NT2/D1 (cell line): ENCODE results near the gene MYB.

Experiments
- DNase-seq: peaks from one replicate; pipeline ENCODE4 v3.0.0-alpha.2; 2011; ENCODE audit warnings: low read depth, low spot score
- H3K27me3 ChIP-seq: 2 replicates; pipeline ENCODE4 v1.6.0; 2011; ENCODE audit warnings: mild to moderate bottlenecking; ENCODE audit not compliant: insufficient read length, insufficient read depth
- H3K36me3 ChIP-seq: 2 replicates; pipeline ENCODE4 v1.6.1; 2011; ENCODE audit warnings: mild to moderate bottlenecking, low read length, mixed read lengths; ENCODE audit not compliant: insufficient read depth, insufficient read length
- H3K4me1 ChIP-seq: 2 replicates; pipeline ENCODE4 v1.5.1; 2011; ENCODE audit not compliant: insufficient read depth, insufficient read length
- H3K4me3 ChIP-seq: 2 replicates; pipeline ENCODE4 v1.5.1; 2011; ENCODE audit warnings: low read depth; ENCODE audit not compliant: insufficient read length
- H3K9ac ChIP-seq: 2 replicates; pipeline ENCODE4 v1.6.0; 2011; ENCODE audit warnings: low read depth; ENCODE audit not compliant: insufficient read length
- H3K9me3 ChIP-seq: 2 replicates; pipeline ENCODE4 v1.5.1; 2011; ENCODE audit warnings: mild to moderate bottlenecking, low read length; ENCODE audit not compliant: insufficient read depth
- SUZ12 ChIP-seq: IDR thresholded peaks from 2 replicates; pipeline ENCODE4 v1.6.1; 2011; ENCODE audit not compliant: insufficient read length, insufficient read depth; ENCODE audit errors: extremely low read depth
- YY1 ChIP-seq: IDR thresholded peaks from 2 replicates; pipeline ENCODE4 v1.6.1; 2011; ENCODE audit not compliant: insufficient read length, insufficient read depth
- ZNF274 ChIP-seq: IDR thresholded peaks from 2 replicates; pipeline ENCODE4 v1.6.1; 2011; ENCODE audit warnings: mild to moderate bottlenecking, low read depth, low read length

The MYB gene

DNA sequence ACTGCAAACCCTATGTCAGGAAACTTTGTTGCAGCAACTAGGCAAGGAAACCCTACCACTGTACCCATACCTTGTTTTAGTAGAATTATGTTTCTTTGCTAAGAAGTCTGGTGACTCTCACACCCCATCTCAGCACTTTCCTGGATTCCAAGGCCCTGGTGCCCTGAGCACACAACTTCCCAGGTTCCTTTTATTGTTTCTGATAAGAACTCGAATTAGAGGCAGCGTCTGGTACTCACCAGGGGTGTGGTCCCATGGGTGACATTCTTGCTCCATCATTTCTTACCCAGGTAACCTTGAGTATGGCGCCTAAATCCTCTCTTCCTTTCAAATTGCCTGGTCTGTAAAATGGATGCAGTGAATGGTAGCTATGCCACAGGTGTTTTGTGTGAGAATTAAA is 34.1 kb downstream of the MYB start:
- Histone ChIP-seq H3K27me3 (no peaks in the 10 kb centered on the region), H3K9ac (no peak overlapping the region), H3K4me3 (no peak overlapping the region), H3K9me3 (no peaks in the 10 kb centered on the region), H3K36me3 (no peaks in the 10 kb centered on the region), H3K4me1 (no peaks in the 10 kb centered on the region)
- TF ChIP-seq ZNF274 (no peak), YY1 (no peak), SUZ12 (no peak)
- DNase-seq = no peak

DNA sequence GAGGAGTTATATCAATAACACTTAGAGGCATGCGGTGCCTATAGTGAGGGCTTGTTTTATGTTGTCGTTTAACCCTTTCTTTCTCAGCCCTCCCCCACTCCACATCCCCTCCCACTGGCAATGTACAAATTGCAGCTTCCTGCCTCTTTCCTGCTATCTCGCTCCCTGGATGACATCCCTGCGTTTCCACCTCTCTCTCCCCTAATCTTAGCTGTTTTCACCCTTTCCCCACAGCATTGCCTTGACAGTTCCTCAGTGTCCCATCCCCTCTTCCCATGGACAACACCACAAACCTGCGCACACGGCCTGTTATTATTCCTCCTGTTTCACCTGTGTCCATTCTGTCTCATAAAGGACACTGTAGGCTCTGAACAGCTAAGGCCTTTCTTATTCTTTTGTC is 34.5 kb downstream of the MYB start:
- no peaks in the 10 kb centered on the region for H3K36me3 ChIP-seq
- TF ChIP-seq ZNF274 (no peak), YY1 (no peak), SUZ12 (no peak)
- H3K9ac ChIP-seq = no peak overlapping the region
- no peak overlapping the region for H3K4me3 ChIP-seq
- no peaks in the 10 kb centered on the region for H3K9me3 ChIP-seq
- no peaks in the 10 kb centered on the region for H3K4me1 ChIP-seq
- no peaks in the 10 kb centered on the region for H3K27me3 ChIP-seq
- DNase-seq = no peak

DNA sequence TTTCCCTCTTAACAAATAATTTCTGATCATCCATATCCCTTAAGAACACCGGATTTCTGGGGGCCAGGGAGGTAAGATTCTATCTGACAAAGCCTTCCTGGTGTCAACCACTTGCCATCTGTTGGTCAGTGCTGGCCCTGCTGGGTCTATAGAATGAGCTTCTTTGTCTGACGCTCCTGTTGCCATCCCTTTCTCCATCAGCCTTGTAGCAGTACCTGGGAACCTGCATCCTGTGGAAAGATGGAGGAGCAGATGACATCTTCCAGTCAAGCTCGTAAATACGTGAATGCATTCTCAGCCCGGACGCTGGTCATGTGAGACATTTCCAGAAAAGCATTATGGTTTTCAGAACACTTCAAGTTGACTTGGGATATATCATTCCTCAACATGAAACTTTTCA is 36.6 kb downstream of the MYB start:
- no peaks in the 10 kb centered on the region for H3K9me3 ChIP-seq
- DNase-seq = no peak
- no peaks in the 10 kb centered on the region for H3K4me1 ChIP-seq
- H3K36me3 ChIP-seq = no peaks in the 10 kb centered on the region
- H3K27me3 ChIP-seq = no peaks in the 10 kb centered on the region
- no peak overlapping the region for H3K9ac ChIP-seq
- H3K4me3 ChIP-seq = no peak overlapping the region
- TF ChIP-seq ZNF274 = no peak
- TF ChIP-seq SUZ12 = no peak
- no peak for TF ChIP-seq YY1

DNA sequence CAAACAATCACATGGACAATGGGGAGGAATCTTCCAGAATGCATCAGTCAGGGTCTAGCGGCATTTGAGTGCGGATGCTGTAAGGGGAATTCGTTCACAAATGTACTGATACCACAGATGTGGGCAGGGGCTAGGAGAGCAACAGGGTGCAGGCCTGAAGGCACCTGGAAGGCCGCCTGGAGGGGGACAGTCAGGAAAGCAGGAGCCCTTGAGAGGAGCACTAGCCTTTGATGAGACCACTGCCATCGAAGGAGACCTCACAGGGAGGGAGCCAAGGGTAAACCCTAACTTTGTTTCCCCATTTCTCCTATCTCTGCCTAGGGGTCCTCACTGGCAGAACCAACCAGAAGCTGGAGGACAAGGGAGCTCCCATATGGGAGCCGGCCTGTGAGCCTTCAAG is 38.2 kb downstream of the MYB start:
- no peak overlapping the region for H3K4me3 ChIP-seq
- H3K9ac ChIP-seq = no peak overlapping the region
- no peaks in the 10 kb centered on the region for H3K27me3 ChIP-seq
- no peaks in the 10 kb centered on the region for H3K36me3 ChIP-seq
- H3K4me1 ChIP-seq = no peaks in the 10 kb centered on the region
- TF ChIP-seq YY1 (no peak), ZNF274 (no peak), SUZ12 (no peak)
- no peaks in the 10 kb centered on the region for H3K9me3 ChIP-seq
- DNase-seq = no peak

DNA sequence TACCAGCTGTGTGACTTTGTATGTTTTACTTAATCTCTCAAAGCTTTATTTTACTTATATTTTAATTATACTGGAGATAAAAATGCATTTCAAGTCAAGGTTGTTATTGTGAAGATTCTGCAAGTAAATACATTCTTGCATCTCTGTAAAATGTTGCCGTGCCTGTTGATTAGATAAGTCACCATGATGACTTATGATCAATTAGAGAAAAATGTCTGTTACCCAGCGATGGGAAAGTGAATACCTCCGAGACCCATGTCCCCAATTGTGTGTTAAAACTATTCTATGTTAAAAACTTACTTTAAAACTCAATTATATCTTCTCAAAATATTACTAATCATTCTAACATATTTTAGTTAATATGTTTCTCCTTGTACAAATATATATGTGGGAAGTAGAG is 39.9 kb downstream of the MYB start:
- Histone ChIP-seq H3K4me1 (no peaks in the 10 kb centered on the region), H3K27me3 (no peaks in the 10 kb centered on the region), H3K9ac (no peak overlapping the region), H3K9me3 (no peaks in the 10 kb centered on the region), H3K4me3 (no peak overlapping the region), H3K36me3 (no peaks in the 10 kb centered on the region)
- no peak for DNase-seq
- TF ChIP-seq YY1 (no peak), ZNF274 (no peak), SUZ12 (no peak)

DNA sequence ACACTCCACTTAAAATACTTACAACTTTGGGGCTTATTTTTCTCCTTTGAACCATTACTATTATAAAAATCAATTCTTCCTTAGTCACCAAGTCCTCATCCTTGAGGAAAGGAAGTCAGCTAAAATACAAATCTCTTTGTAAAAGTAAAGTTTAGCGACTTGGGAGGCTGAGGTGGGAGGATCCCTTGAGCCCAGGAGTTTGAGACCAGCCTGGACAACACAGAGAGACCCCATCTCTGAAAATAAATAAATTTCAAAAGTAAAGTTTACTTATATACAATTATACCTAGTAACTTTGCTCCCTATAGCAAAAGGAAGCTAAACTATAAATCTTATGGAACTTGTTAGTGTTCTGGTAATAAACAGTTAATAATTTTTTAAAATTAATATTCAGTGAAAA is 40.4 kb downstream of the MYB start:
- H3K9me3 ChIP-seq = no peaks in the 10 kb centered on the region
- TF ChIP-seq ZNF274 (no peak), SUZ12 (no peak), YY1 (no peak)

DNA sequence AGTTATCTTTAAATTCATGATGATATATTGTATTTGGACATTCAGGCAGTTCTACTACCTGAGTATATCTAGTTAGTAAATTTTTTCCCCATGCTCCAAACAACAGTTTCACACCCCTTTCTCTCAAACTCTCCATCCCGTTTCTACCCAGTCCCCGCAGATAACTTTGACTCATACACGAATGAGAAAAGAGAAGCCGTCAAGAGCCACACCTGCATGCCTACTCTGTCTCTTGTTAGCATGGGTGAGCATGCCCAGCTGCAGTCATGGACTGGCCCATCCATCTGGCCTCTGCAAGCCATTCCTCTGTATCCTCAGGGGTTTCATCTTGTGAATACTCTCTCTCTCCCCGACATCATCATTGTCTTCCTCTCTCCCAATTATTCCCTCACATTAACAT is 41.5 kb downstream of the MYB start:
- H3K9me3 ChIP-seq = no peaks in the 10 kb centered on the region
- no peak for DNase-seq
- H3K4me1 ChIP-seq = no peaks in the 10 kb centered on the region
- H3K4me3 ChIP-seq = no peak overlapping the region
- TF ChIP-seq ZNF274 (no peak), YY1 (no peak), SUZ12 (no peak)
- no peak overlapping the region for H3K9ac ChIP-seq
- no peaks in the 10 kb centered on the region for H3K27me3 ChIP-seq
- no peaks in the 10 kb centered on the region for H3K36me3 ChIP-seq

More for the DNA sequence above, 40.4 kb downstream of the MYB start:
- H3K4me1 ChIP-seq = no peaks in the 10 kb centered on the region
- H3K4me3 ChIP-seq = no peak overlapping the region
- no peak for DNase-seq
- H3K9ac ChIP-seq = no peak overlapping the region
- no peaks in the 10 kb centered on the region for H3K36me3 ChIP-seq
- H3K27me3 ChIP-seq = no peaks in the 10 kb centered on the region
